Measurements from ENCODE around the gene RNGTT. TPM values are rescaled to one million over a fixed set of nuclear protein-coding genes. Genes with fewer than 3 reads are reported as not detected.
A peak's percentile ranks its signal among the peaks of the same experiment; 100 is the strongest.
"Not testable (repeated sequence)": the region's sequence is repeated elsewhere in the genome, so short reads cannot be mapped to it uniquely, and the experiment has no call there.

Gene RNGTT
- total RNA-seq, 1 donor from 2014 or later, result 21.6 TPM

GRCh38 chr6:88785478-88785877 lies 177.9 kb downstream of the RNGTT start:
- Mint-ChIP-seq H3K4me3 (no peak overlapping the region), H3K36me3 (ENCODE audit: low read depth) (peaks cover 3% of the 10 kb centered on the region), H3K27ac (no peak overlapping the region), H3K9me3 (no peaks in the 10 kb centered on the region), H3K27me3 (ENCODE audit: insufficient read depth) (no peaks in the 10 kb centered on the region), H3K4me1 (ENCODE audit: low read depth) (peaks cover 4% of the 10 kb centered on the region)
- DNase-seq (ENCODE audit: low spot score), result no peak
- intact Hi-C loops (cut with micrococcal nuclease), result loop anchor here (10.0 kb wide), 2 partner anchors 621 to 951 kb away; partner anchors contain the start of gene CNR1

DNA sequence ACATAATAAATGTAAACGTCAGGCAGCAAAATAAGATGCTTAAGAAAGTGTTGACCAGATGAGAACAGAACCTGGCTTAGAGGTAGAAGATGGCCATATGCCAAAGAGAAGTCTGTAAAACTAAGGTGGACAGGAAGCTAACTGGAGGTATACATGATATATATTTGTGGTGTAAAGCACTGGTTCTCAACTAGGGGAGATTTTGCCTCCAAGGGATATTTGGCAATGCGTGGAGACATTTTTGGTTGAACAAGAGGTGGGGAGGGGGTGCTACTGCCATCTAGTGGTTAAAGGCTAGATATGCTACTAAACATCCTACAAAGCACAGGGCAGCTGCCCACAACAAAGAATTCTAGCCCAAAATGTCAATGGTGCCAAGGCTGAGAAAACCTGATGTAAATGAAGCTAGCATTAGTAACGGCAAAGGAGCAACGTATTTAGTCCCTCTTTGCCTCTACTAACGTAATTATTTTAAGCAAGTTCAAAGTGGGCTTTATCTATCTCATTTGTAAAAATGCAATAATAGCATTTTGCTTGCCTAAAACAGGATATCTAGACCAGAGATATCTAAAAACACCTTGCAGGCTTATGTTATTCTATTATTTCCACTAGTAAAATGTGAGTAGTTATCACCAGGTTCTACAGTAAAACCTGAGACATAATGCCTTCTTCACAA lies 182.6 kb downstream of the RNGTT start:
- H3K27me3 Mint-ChIP-seq (ENCODE audit: insufficient read depth), result no peaks in the 10 kb centered on the region
- intact Hi-C loops (cut with micrococcal nuclease), result loop anchor here (1.0 to 10.0 kb wide), 5 partner anchors 90 to 1388 kb away; partner anchors contain the start of gene CNR1
- H3K27ac Mint-ChIP-seq, result no peak overlapping the region
- H3K4me1 Mint-ChIP-seq (ENCODE audit: low read depth), result peaks cover 5% of the 10 kb centered on the region
- H3K9me3 Mint-ChIP-seq, result peaks cover 12% of the 10 kb centered on the region
- peaks cover 18% of the 10 kb centered on the region for H3K36me3 Mint-ChIP-seq (ENCODE audit: low read depth)
- DNase-seq (ENCODE audit: low spot score), result peak; percentile 31
- no peak overlapping the region for H3K4me3 Mint-ChIP-seq

DNA sequence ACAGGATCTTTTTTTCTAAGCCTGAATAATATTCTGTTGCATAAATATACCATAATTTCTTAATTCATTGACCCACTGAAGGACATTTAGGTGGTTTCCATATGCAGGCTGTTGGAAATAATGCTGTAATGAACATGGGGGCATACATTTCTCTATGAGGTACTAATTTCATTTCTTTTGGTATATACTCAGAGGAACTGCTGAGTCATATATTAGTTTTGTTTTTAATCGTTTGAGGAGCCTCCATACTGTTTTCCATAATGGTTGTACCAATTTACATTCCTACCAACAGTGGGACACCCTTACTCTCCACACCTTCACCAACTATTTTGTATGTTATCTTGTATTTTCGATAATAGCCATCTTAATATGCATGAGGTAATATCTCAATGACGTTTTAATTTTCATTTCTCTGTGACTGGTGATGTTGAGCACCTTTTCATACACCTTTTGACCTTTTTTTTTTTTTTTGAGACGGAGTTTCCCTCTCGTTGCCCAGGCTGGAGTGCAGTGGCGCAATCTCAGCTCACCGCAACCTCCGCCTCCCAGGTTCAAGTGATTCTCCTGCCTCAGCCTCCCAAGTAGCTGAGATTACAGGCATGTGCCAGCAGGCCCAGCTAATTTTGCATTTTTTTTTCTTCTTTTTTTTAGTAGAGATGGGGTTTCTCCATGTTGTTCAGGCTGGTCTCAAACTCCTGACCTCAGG lies 187.4 kb downstream of the RNGTT start:
- H3K27ac Mint-ChIP-seq, result no peak overlapping the region
- DNase-seq (ENCODE audit: low spot score), result no peak
- H3K9me3 Mint-ChIP-seq, result peaks cover 12% of the 10 kb centered on the region
- H3K36me3 Mint-ChIP-seq (ENCODE audit: low read depth), result peaks cover 15% of the 10 kb centered on the region
- no peaks in the 10 kb centered on the region for H3K27me3 Mint-ChIP-seq (ENCODE audit: insufficient read depth)
- intact Hi-C loops (cut with micrococcal nuclease), result no loop called here
- peaks cover 5% of the 10 kb centered on the region for H3K4me1 Mint-ChIP-seq (ENCODE audit: low read depth)
- H3K4me3 Mint-ChIP-seq, result no peak overlapping the region

DNA sequence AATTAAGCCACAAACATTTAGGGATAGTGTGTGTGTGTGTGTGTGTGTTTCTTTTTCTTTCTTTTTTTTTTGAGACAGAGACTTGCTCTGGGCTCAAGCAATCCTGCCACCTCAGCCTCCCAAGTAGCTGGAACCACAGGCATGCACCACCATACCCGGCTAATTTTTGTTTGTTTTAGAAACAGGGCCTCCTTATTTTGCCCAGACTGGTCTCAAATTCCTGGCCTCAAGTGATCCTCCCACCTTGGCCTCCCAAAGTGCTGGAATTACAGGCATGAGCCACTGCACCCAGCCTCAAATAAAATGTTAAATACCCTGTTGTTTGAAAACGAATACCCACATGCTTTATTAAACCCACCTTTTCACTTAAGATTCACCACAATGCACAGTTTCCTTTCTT lies 195.3 kb downstream of the RNGTT start:
- intact Hi-C loops (cut with micrococcal nuclease); H3K27ac Mint-ChIP-seq; H3K4me1 Mint-ChIP-seq (ENCODE audit: low read depth); DNase-seq (ENCODE audit: low spot score); H3K36me3 Mint-ChIP-seq (ENCODE audit: low read depth); H3K9me3 Mint-ChIP-seq; H3K4me3 Mint-ChIP-seq; H3K27me3 Mint-ChIP-seq (ENCODE audit: insufficient read depth): not testable (repeated sequence)

- Mint-ChIP-seq H3K27me3 (ENCODE audit: insufficient read depth) (no peaks in the 10 kb centered on the region), H3K27ac (no peak overlapping the region), H3K4me1 (ENCODE audit: low read depth) (no peaks in the 10 kb centered on the region), H3K9me3 (no peaks in the 10 kb centered on the region), H3K36me3 (ENCODE audit: low read depth) (no peaks in the 10 kb centered on the region), H3K4me3 (no peak overlapping the region)
- intact Hi-C loops (cut with micrococcal nuclease), result no loop called here
- DNase-seq (ENCODE audit: low spot score), result no peak
Measured at GRCh38 chr6:88764081-88764480, 199.3 kb downstream of the RNGTT start.

DNA sequence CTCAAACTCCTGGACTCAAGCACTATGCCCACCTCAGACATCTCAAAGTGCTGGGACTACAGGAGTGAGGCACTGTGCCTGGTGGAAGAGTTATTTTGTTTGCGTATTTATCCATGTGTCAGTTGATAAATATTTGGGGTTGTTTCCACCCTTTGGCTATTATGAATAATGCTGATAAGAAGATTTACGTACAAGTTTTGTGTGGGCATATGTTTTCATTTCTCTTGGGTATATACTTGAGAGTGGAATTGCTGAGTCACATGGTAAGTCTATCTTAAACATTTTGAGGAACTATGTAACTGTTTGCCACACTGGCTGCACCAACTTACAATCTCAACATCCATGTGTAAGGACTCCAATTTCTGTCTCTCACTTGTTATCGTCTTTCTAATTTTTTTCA lies 200.3 kb downstream of the RNGTT start:
- no peaks in the 10 kb centered on the region for H3K27me3 Mint-ChIP-seq (ENCODE audit: insufficient read depth)
- no peak overlapping the region for H3K4me3 Mint-ChIP-seq
- no peak for DNase-seq (ENCODE audit: low spot score)
- no peak overlapping the region for H3K27ac Mint-ChIP-seq
- no peaks in the 10 kb centered on the region for H3K4me1 Mint-ChIP-seq (ENCODE audit: low read depth)
- H3K9me3 Mint-ChIP-seq, result no peaks in the 10 kb centered on the region
- intact Hi-C loops (cut with micrococcal nuclease), result no loop called here
- H3K36me3 Mint-ChIP-seq (ENCODE audit: low read depth), result no peaks in the 10 kb centered on the region

DNA sequence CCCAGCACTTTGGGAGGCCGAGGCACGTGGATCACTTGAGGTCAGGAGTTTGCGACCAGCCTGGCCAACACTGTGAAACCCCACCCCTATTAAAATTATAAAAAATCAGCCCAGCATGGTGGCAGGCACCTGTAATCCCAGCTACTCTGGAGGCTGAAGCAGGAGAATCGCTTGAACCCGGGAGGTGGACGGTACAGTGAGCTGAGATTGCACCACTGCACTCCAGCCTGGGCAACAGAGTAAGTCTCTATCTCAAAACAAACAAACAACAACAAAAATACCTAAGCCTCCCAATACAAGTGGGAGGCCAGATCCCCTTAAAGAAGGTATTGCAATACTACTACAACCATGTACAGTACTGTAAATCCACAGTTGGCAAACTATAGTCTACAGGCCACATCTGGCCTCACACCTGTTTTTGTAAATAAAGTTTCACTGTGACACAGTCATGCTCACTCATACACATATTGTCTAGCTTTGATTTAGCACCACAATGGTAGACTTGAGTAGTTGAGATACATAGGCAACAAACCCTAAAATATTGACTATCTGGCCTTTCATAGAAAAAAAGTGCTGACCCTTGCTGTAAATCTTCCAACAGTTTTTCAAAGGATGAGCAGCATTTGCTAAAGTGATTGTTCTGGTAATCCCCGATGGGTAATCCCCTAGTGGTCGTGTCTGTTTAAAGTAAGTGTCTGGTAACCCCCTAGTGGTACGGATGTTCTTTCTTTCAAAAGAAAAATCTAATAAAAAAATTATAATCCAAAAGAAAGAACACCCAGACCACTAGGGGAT lies 202.0 kb downstream of the RNGTT start:
- DNase-seq (ENCODE audit: low spot score), result no peak
- Mint-ChIP-seq H3K27ac (no peak overlapping the region), H3K36me3 (ENCODE audit: low read depth) (peaks cover 3% of the 10 kb centered on the region), H3K4me3 (no peak overlapping the region), H3K9me3 (no peaks in the 10 kb centered on the region), H3K4me1 (ENCODE audit: low read depth) (no peaks in the 10 kb centered on the region), H3K27me3 (ENCODE audit: insufficient read depth) (no peaks in the 10 kb centered on the region)
- intact Hi-C loops (cut with micrococcal nuclease), result no loop called here

GRCh38 chr6:88760091-88760490 lies 203.3 kb downstream of the RNGTT start:
- H3K27ac Mint-ChIP-seq, result no peak overlapping the region
- H3K36me3 Mint-ChIP-seq (ENCODE audit: low read depth), result peaks cover 7% of the 10 kb centered on the region
- H3K27me3 Mint-ChIP-seq (ENCODE audit: insufficient read depth), result no peaks in the 10 kb centered on the region
- H3K4me3 Mint-ChIP-seq, result no peak overlapping the region
- no peaks in the 10 kb centered on the region for H3K4me1 Mint-ChIP-seq (ENCODE audit: low read depth)
- no peaks in the 10 kb centered on the region for H3K9me3 Mint-ChIP-seq
- DNase-seq (ENCODE audit: low spot score), result no peak
- intact Hi-C loops (cut with micrococcal nuclease), result no loop called here

GRCh38 chr6:88750936-88751335 lies 212.5 kb downstream of the RNGTT start:
- Mint-ChIP-seq H3K4me3 (no peak overlapping the region), H3K27ac (no peak overlapping the region), H3K4me1 (ENCODE audit: low read depth) (no peaks in the 10 kb centered on the region), H3K36me3 (ENCODE audit: low read depth) (peaks cover 7% of the 10 kb centered on the region), H3K9me3 (no peaks in the 10 kb centered on the region), H3K27me3 (ENCODE audit: insufficient read depth) (no peaks in the 10 kb centered on the region)
- no peak for DNase-seq (ENCODE audit: low spot score)
- intact Hi-C loops (cut with micrococcal nuclease), result no loop called here

DNA sequence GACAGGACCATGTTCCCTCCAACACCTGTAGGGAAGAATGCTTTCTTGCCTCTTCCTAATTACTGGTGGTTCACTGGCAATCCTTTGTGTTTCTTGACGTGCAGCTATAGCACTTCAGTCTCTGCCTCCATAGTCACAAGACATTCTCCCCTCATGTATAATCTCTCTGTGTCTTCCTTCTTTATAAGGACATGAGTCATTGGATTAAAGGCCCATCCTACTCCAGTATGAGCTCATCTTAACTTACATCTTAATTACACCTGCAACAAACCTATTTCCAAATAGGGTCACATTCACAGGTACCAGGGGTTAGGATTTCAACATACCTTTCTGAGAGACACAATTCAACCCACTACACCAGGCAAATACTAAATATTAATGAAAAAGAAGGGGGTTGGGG lies 213.6 kb downstream of the RNGTT start:
- peaks cover 1% of the 10 kb centered on the region for H3K36me3 Mint-ChIP-seq (ENCODE audit: low read depth)
- H3K27me3 Mint-ChIP-seq (ENCODE audit: insufficient read depth), result no peaks in the 10 kb centered on the region
- DNase-seq (ENCODE audit: low spot score), result no peak
- no peaks in the 10 kb centered on the region for H3K4me1 Mint-ChIP-seq (ENCODE audit: low read depth)
- no peaks in the 10 kb centered on the region for H3K9me3 Mint-ChIP-seq
- H3K27ac Mint-ChIP-seq, result no peak overlapping the region
- H3K4me3 Mint-ChIP-seq, result no peak overlapping the region
- intact Hi-C loops (cut with micrococcal nuclease), result no loop called here

DNA sequence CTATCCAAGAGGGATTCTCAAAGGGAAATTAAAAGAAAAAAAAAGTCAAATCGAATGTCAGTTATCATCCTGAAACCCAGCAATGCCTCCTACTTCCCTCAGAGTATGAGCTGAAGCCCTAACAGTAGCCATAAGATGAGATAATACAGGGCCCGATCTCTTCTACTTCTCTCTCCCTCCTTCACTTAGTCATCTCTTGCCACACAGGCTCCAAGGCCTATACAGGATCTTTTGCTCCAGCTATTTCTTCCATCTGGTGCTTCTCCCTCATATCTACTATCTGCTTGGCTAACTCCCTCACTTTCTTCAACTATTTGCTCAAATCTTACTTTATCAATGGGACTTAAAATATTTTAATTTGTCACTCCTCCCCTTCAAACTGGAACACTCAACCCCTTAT lies 215.3 kb downstream of the RNGTT start:
- Mint-ChIP-seq H3K27me3 (ENCODE audit: insufficient read depth) (no peaks in the 10 kb centered on the region), H3K36me3 (ENCODE audit: low read depth) (no peaks in the 10 kb centered on the region), H3K27ac (no peak overlapping the region)

GRCh38 chr6:88741939-88742338 lies 221.5 kb downstream of the RNGTT start:
- peaks cover 8% of the 10 kb centered on the region for H3K9me3 Mint-ChIP-seq
- no peaks in the 10 kb centered on the region for H3K4me1 Mint-ChIP-seq (ENCODE audit: low read depth)
- no peak overlapping the region for H3K27ac Mint-ChIP-seq
- intact Hi-C loops (cut with micrococcal nuclease), result no loop called here
- H3K36me3 Mint-ChIP-seq (ENCODE audit: low read depth), result peaks cover 14% of the 10 kb centered on the region
- no peaks in the 10 kb centered on the region for H3K27me3 Mint-ChIP-seq (ENCODE audit: insufficient read depth)
- DNase-seq (ENCODE audit: low spot score), result no peak
- H3K4me3 Mint-ChIP-seq, result no peak overlapping the region

More for the DNA sequence above, 215.3 kb downstream of the RNGTT start:
- no peak for DNase-seq (ENCODE audit: low spot score)
- Mint-ChIP-seq H3K4me1 (ENCODE audit: low read depth) (no peaks in the 10 kb centered on the region), H3K9me3 (no peaks in the 10 kb centered on the region), H3K4me3 (no peak overlapping the region)
- intact Hi-C loops (cut with micrococcal nuclease), result no loop called here

- peaks cover 14% of the 10 kb centered on the region for H3K36me3 Mint-ChIP-seq (ENCODE audit: low read depth)
- peaks cover 8% of the 10 kb centered on the region for H3K9me3 Mint-ChIP-seq
- DNase-seq (ENCODE audit: low spot score), result no peak
- intact Hi-C loops (cut with micrococcal nuclease), result no loop called here
- no peaks in the 10 kb centered on the region for H3K27me3 Mint-ChIP-seq (ENCODE audit: insufficient read depth)
- no peaks in the 10 kb centered on the region for H3K4me1 Mint-ChIP-seq (ENCODE audit: low read depth)
- no peak overlapping the region for H3K27ac Mint-ChIP-seq
- no peak overlapping the region for H3K4me3 Mint-ChIP-seq
Measured at GRCh38 chr6:88741071-88741470, 222.3 kb downstream of the RNGTT start.
